Measurements from ENCODE around the gene PI4K2A. TPM values are rescaled to one million over a fixed set of nuclear protein-coding genes. Genes with fewer than 3 reads are reported as not detected.

PI4K2A gene
- 25.8 and 28.1 TPM in 2 replicates for total RNA-seq (2014; rRNA removed; shearing (Covaris generic); ENCODE audit: low replicate concordance)

- Histone ChIP-seq H3K9me3 (no peaks in the 10 kb centered on the region), H3K36me3 (peaks cover 21% of the 10 kb centered on the region), H3K27me3 (no peaks in the 10 kb centered on the region), H3K4me3 (peak within 1 kb of the TSS; percentile 83)
- DNase-seq, result peak; percentile 99
Observed at GRCh38 chr10:97640174-97640867, at the start of gene PI4K2A. Gene PI4K2A, plus strand, starts transcription at chr10:97640671. Its CDS starts 72 bp downstream, at chr10:97640743.

- Histone ChIP-seq H3K27me3 (no peaks in the 10 kb centered on the region), H3K36me3 (no peaks in the 10 kb centered on the region), H3K9me3 (no peaks in the 10 kb centered on the region), H3K4me3 (no peak overlapping the region)
- DNase-seq, result no peak
Observed at GRCh38 chr10:97590748-97591495, 49.5 kb upstream of the PI4K2A start.

DNA sequence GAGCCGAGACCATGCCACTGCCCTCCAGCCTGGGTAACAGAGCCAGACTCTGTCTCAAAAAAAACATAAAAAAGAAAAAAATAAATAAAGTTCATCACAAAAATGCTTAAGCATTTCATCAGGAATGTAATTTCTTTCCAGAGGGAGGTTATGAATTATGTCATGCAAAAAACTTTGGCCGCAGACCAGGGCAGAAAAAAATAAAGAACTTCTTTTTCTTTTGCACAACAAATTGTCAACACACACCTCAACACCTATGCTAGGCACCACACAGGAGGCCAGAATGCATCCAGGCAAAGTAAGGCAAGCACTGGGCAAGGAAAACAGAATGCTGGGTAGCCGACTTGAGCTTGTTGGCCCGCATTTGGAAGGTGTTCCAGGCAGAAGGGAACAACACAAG lies 47.0 kb upstream of the PI4K2A start:
- peak; percentile 33 for DNase-seq
- no peaks in the 10 kb centered on the region for H3K36me3 ChIP-seq
- H3K27me3 ChIP-seq, result no peaks in the 10 kb centered on the region
- no peaks in the 10 kb centered on the region for H3K9me3 ChIP-seq
- no peak overlapping the region for H3K4me3 ChIP-seq

DNA sequence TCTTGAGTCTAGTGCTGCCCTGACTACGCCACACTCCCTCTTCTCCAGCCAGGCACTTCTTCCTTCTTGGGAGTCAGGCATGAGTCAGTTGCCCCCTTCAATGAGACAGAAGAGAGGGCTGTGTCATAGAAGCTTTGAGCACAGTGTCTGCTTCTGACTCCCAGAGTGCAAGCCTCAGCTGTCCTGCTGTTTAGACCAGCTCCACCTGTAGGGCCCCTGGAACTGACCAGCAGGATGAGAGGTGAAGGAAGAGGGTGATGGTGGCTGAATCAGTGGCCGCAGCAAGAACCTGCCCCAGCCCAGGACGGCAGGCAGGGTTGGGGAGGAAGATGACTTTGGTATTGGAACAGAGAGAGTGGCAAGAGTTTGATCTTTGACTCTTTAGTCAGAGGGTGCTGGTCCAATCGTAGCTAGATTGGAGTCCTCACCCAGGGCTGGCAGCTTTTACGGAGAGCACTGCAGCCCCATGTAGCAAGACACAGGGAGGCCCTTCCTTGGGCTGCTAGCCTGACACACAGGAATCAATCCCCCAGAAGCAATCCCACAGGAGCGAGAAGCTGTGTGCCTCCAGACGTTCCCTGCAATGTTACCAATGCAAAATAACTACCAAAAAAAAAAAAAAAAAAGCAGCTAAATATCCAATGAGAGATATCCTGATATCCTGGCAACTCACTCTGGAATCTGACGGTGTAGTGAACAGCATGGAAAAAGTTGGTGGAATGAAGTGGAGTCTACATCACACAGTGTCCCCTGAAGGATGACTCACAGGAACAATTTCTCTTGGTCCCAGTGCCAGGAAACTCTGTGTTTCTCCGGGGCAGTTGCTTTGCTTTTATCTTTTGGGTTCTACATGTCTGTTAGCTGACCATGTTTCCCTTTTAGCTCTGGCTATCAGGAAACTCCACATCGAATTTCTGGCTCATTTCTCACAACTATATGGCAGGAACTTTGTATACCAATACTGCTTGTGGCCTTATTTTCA lies 44.1 kb upstream of the PI4K2A start:
- no peaks in the 10 kb centered on the region for H3K9me3 ChIP-seq
- no peaks in the 10 kb centered on the region for H3K27me3 ChIP-seq
- H3K36me3 ChIP-seq, result no peaks in the 10 kb centered on the region
- no peak overlapping the region for H3K4me3 ChIP-seq
- DNase-seq, result peak; percentile 69

DNA sequence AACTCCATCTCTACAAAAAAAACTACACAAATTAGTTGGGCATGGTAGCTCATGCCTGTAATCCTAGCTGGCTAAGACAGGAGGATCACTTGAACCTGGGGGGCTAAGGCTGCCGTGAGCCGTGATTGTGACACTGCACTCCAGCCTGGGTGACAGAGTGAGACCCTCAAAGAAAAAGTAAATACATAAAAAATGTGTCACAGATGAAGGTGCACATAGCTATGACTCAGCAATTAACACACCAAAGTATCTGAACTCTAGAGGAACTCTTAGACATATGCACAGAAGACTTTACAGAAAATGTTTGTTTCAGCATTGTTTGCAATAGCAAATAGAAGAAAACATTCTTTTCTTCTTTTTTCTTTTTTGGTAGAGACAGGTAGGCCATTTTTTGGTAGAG lies 42.7 kb upstream of the PI4K2A start:
- Histone ChIP-seq H3K36me3 (no peaks in the 10 kb centered on the region), H3K9me3 (no peaks in the 10 kb centered on the region), H3K4me3 (no peak overlapping the region), H3K27me3 (no peaks in the 10 kb centered on the region)
- DNase-seq, result no peak

DNA sequence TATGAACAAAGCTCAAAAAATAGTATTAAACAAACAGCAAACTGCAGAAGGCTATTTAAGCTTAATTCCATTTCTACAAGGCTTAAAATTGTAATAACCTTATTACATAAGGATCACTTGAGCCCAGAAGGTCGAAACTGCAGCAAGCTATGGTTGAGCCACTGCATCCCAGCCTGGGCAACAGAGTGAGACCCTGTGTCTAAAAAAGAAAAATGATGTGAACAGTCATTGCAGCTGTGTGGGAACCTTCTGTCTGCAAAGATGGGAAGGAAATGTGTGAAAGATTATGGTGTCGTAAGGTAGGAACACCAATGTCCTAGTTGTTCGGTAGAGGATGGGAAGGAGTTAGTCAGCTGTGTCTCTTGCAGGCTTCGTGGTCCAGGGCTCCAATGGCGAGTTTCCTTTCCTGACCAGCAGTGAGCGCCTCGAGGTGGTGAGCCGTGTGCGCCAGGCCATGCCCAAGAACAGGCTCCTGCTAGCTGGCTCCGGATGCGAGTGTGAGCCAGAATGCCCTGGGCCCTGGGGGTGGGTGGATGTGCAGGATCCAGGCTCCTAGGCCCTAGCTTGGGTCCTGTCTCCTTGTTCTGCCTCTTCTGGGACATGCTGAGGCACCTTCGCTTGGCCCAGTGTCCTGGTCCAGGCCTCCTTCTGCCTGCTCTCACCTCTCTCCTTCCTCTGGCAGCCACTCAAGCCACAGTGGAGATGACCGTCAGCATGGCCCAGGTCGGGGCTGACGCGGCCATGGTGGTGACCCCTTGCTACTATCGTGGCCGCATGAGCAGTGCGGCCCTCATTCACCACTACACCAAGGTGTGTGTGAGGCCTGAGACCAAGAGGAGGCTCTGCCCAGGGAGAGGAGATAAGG lies 41.8 kb upstream of the PI4K2A start:
- Histone ChIP-seq H3K27me3 (no peaks in the 10 kb centered on the region), H3K9me3 (no peaks in the 10 kb centered on the region), H3K4me3 (no peak overlapping the region), H3K36me3 (no peaks in the 10 kb centered on the region)
- no peak for DNase-seq

DNA sequence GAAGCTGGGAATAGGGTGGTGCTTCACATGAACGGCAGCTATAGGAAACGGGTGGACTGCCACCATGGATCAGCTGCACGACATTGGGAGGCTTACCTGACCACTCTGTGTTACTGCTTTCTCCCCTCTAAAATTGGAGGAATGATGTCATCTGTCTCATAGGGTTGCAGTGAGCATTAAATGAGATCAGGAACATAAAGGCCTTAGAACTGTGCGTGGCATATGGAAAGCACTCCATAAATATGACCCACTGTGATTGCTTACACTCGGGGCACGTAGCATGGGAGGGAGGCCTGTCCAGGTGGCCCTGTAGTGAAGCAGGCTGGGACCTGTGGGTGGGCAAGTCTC lies 41.2 kb upstream of the PI4K2A start:
- H3K27me3 ChIP-seq, result no peaks in the 10 kb centered on the region
- H3K4me3 ChIP-seq, result no peak overlapping the region
- H3K36me3 ChIP-seq, result no peaks in the 10 kb centered on the region
- no peak for DNase-seq
- no peaks in the 10 kb centered on the region for H3K9me3 ChIP-seq

GRCh38 chr10:97600616-97601015 lies 39.9 kb upstream of the PI4K2A start:
- Histone ChIP-seq H3K9me3 (no peaks in the 10 kb centered on the region), H3K36me3 (no peaks in the 10 kb centered on the region), H3K27me3 (no peaks in the 10 kb centered on the region), H3K4me3 (no peak overlapping the region)
- DNase-seq, result no peak

DNA sequence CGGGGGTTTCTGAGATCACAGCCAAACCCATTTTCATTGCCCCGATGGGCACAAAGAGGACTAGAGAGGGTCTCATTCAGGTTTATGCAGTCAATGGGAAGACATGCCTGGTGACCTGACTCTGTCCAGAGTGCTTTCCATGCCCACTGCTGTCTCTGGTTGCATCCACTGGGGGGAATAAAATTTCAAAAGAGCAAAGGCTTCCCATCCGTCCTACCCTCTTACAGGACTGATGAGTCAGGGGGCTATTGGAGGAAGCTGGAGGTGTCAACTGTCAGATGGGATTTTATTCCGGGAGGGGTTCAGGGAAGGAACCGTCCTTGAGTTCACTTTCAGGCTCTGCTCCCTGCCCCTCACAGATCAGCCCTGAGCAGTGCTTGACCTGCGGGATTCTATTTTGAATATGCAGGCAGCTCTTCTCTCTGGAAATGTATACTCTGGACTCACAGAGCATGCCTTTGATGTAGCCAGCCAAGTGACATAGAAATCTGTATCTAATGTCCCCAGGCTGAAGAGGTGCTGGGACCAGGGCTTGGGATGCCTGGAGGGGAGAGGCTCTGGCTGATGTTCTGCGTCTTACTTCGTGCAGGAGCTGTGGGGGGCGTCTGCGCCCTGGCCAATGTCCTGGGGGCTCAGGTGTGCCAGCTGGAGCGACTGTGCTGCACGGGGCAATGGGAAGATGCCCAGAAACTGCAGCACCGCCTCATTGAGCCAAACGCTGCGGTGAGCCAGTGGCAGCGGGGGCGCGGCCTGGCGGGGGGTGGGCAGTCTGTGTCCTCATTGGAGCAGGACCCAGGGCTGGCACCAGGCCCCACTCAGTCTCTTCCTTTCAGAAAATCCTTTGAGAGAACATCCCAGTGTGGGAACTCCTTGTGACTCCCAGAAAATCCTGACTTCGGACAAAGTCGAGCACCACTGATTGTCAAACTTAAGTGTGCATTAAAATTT lies 38.9 kb upstream of the PI4K2A start:
- no peaks in the 10 kb centered on the region for H3K27me3 ChIP-seq
- H3K4me3 ChIP-seq, result no peak overlapping the region
- DNase-seq, result no peak
- H3K9me3 ChIP-seq, result no peaks in the 10 kb centered on the region
- no peaks in the 10 kb centered on the region for H3K36me3 ChIP-seq

- Histone ChIP-seq H3K4me3 (no peak overlapping the region), H3K27me3 (no peaks in the 10 kb centered on the region), H3K9me3 (no peaks in the 10 kb centered on the region), H3K36me3 (no peaks in the 10 kb centered on the region)
- DNase-seq, result no peak
Observed at GRCh38 chr10:97607095-97607636, 33.3 kb upstream of the PI4K2A start.

DNA sequence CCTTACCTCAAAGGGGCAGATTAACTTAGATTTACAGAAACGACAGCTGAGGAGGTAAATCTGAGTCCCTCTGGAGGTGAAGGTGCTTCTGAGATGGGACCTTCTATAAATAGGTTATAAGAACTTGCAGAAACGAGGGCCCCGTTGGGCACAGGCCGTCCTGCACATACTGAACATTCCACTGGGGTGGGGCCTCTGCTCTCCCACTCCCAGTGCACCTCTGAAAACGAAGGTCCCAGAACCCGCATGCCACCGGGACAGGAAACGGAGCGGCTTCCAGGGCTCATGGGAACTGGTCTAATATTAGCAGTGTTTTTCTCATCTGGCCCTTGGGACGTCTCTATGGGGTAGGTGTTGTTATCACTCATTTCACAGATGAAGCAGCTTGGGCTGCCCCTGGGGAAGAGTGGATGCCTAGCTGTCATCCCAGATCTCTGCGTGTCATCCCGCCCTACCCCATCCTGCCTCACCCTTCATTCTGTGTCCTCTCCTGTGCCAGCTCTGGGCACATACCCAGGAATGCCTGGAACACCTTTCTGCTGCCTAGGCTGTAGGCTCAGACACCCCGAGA lies 31.4 kb upstream of the PI4K2A start:
- no peak overlapping the region for H3K4me3 ChIP-seq
- H3K27me3 ChIP-seq, result no peaks in the 10 kb centered on the region
- no peaks in the 10 kb centered on the region for H3K9me3 ChIP-seq
- no peaks in the 10 kb centered on the region for H3K36me3 ChIP-seq
- DNase-seq, result no peak

- Histone ChIP-seq H3K36me3 (no peaks in the 10 kb centered on the region), H3K9me3 (no peaks in the 10 kb centered on the region), H3K4me3 (no peak overlapping the region), H3K27me3 (no peaks in the 10 kb centered on the region)
- DNase-seq, result no peak
Observed at GRCh38 chr10:97611473-97611872, 29.0 kb upstream of the PI4K2A start.

DNA sequence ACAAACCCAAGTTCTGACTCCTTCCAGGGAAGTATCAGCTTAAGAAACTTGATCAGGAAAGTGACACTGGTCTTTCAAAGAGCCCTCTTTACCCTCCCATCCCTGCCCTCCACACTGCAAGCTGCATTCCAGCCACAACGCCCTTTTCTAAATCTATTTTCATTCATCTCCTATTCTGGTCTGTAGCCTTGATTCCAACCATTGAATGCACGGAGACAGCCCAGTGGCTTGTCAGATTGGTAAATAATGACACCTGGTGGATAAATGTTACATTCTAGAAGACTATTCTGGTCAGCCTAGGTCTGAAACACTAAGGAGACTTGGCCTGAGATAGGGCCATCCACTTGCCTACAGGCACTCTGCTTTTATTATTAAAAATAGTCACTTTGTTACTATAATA lies 28.1 kb upstream of the PI4K2A start:
- DNase-seq, result no peak
- Histone ChIP-seq H3K4me3 (no peak overlapping the region), H3K27me3 (no peaks in the 10 kb centered on the region), H3K36me3 (no peaks in the 10 kb centered on the region), H3K9me3 (no peaks in the 10 kb centered on the region)

- Histone ChIP-seq H3K9me3 (no peaks in the 10 kb centered on the region), H3K36me3 (no peaks in the 10 kb centered on the region), H3K27me3 (no peaks in the 10 kb centered on the region), H3K4me3 (no peak overlapping the region)
- no peak for DNase-seq
Observed at GRCh38 chr10:97618285-97618684, 22.2 kb upstream of the PI4K2A start.

GRCh38 chr10:97618733-97619132 lies 21.7 kb upstream of the PI4K2A start:
- Histone ChIP-seq H3K4me3 (no peak overlapping the region), H3K36me3 (no peaks in the 10 kb centered on the region), H3K27me3 (no peaks in the 10 kb centered on the region), H3K9me3 (no peaks in the 10 kb centered on the region)
- no peak for DNase-seq

Data from MG63 (cell line).